A549 (cell line): ENCODE measurements around the gene EGFL7.

Source experiments
- CHD2 ChIP-seq: fragments of 150-350 bp; IDR thresholded peaks from 2 replicates; pipeline ENCODE4 v1.6.1; 2014; ENCODE audit warnings: low read length; ENCODE audit not compliant: partially characterized antibody
- EHMT2 ChIP-seq: fragments of 200-600 bp; sonication (generic); IDR thresholded peaks from 2 replicates; pipeline ENCODE4 v1.6.1; 2016; ENCODE audit warnings: antibody characterized with exemption, low read depth, mild to moderate bottlenecking, moderate library complexity
- EP300 ChIP-seq, 2 experiments: fragments of >200 bp; sonication (Bioruptor Twin); formaldehyde crosslinking; IDR thresholded peaks; 2 replicates in 1 of 2; 3 replicates in 1 of 2; pipeline ENCODE4 v1.6.1; 2016 to 2017
- HOXB5 ChIP-seq: fragments of 250-450 bp; sonication (Bioruptor Pico); IDR thresholded peaks from 2 replicates; pipeline ENCODE4 v1.5.0; 2020; ENCODE audit warnings: mild to moderate bottlenecking, moderate library complexity
- KDM1A ChIP-seq: fragments of 200-600 bp; sonication (generic); IDR thresholded peaks from 2 replicates; pipeline ENCODE4 v1.6.1; 2016; ENCODE audit warnings: low read depth, mild to moderate bottlenecking
- POLR2A ChIP-seq: IDR thresholded peaks from 2 replicates; pipeline ENCODE4 v1.6.1; 2012; ENCODE audit warnings: mild to moderate bottlenecking, low read length
- RCOR1 ChIP-seq: fragments of 150-350 bp; IDR thresholded peaks from 2 replicates; pipeline ENCODE4 v1.6.1; 2014; ENCODE audit warnings: antibody characterized with exemption, low read length, low read depth
- TF ChIP-seq, protein P1 (sequence below): fragments of >200 bp; sonication (Bioruptor Twin); formaldehyde crosslinking; IDR thresholded peaks from 3 replicates; pipeline ENCODE4 v1.5.1; 2016
- TF ChIP-seq, protein P2 (sequence below): fragments of 200-600 bp; sonication (generic); IDR thresholded peaks from 2 replicates; pipeline ENCODE4 v1.6.1; 2016; ENCODE audit warnings: antibody characterized with exemption, mild to moderate bottlenecking, moderate library complexity
- TF ChIP-seq, protein P3 (sequence below): IDR thresholded peaks from 2 replicates; pipeline ENCODE4 v1.6.1; 2012

DNA sequence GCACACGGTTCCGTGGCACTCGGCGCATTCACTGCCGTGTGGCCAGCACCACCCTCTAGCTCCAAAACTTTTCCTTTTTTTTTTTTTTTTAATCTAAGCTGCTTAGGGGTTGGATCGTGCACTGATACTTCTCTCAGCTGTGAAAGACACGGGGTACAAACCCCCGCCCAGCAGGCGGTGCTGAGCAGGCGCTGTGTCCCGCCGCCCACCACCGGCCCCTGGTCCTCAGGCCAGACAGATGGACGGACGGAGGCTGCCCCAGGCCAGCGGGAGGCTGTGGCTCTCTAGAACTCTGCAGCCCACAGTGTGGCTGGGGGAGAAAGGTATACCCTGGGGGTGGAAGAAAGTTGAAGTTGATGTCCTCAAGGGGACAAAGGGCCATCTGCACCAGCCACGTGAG lies 18.3 kb downstream of the EGFL7 start:
- TF ChIP-seq KDM1A (no peak), CHD2 (no peak), POLR2A (no peak), HOXB5 (no peak), EHMT2 (no peak), RCOR1 (no peak), EP300 (IDR thresholded peaks at IDR 0.05) (no peak)
- TF ChIP-seq, protein P1, sequence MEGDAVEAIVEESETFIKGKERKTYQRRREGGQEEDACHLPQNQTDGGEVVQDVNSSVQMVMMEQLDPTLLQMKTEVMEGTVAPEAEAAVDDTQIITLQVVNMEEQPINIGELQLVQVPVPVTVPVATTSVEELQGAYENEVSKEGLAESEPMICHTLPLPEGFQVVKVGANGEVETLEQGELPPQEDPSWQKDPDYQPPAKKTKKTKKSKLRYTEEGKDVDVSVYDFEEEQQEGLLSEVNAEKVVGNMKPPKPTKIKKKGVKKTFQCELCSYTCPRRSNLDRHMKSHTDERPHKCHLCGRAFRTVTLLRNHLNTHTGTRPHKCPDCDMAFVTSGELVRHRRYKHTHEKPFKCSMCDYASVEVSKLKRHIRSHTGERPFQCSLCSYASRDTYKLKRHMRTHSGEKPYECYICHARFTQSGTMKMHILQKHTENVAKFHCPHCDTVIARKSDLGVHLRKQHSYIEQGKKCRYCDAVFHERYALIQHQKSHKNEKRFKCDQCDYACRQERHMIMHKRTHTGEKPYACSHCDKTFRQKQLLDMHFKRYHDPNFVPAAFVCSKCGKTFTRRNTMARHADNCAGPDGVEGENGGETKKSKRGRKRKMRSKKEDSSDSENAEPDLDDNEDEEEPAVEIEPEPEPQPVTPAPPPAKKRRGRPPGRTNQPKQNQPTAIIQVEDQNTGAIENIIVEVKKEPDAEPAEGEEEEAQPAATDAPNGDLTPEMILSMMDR, result no peak
- TF ChIP-seq, protein P2, sequence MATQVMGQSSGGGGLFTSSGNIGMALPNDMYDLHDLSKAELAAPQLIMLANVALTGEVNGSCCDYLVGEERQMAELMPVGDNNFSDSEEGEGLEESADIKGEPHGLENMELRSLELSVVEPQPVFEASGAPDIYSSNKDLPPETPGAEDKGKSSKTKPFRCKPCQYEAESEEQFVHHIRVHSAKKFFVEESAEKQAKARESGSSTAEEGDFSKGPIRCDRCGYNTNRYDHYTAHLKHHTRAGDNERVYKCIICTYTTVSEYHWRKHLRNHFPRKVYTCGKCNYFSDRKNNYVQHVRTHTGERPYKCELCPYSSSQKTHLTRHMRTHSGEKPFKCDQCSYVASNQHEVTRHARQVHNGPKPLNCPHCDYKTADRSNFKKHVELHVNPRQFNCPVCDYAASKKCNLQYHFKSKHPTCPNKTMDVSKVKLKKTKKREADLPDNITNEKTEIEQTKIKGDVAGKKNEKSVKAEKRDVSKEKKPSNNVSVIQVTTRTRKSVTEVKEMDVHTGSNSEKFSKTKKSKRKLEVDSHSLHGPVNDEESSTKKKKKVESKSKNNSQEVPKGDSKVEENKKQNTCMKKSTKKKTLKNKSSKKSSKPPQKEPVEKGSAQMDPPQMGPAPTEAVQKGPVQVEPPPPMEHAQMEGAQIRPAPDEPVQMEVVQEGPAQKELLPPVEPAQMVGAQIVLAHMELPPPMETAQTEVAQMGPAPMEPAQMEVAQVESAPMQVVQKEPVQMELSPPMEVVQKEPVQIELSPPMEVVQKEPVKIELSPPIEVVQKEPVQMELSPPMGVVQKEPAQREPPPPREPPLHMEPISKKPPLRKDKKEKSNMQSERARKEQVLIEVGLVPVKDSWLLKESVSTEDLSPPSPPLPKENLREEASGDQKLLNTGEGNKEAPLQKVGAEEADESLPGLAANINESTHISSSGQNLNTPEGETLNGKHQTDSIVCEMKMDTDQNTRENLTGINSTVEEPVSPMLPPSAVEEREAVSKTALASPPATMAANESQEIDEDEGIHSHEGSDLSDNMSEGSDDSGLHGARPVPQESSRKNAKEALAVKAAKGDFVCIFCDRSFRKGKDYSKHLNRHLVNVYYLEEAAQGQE, result no peak
- TF ChIP-seq, protein P3, sequence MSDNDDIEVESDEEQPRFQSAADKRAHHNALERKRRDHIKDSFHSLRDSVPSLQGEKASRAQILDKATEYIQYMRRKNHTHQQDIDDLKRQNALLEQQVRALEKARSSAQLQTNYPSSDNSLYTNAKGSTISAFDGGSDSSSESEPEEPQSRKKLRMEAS, result no peak
